ENCODE data around the gene DNAL1.

DNA sequence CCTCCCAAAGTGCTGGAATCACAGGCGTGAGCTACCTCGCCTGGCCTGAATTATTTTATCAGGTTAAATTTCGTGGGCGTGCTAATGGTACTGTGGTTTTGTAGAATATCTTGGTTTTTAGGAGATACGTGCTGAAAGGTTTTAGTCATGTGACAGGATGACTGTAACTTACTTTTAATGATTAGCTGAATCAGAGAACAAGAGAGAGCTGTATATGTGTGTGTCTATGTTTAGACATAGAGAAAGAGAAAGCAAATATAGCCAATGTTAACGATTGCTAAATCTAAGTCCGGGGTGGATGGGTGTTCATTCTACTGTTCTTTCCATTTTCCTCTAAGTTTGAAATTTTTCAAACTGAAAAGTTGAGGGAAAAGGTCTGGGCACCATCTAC is 78.6 kb downstream of the DNAL1 start:
- TF ChIP-seq ZFP36 (IDR thresholded peaks at IDR 0.05; ENCODE audit: borderline replicate concordance, partially characterized antibody) (no peak), HOXA7 (CRISPR knock-in tag; IDR thresholded peaks at IDR 0.05) (no peak), CHD2 (IDR thresholded peaks at IDR 0.05; ENCODE audit: low read length, partially characterized antibody) (no peak)
- TF ChIP-seq, protein P1, sequence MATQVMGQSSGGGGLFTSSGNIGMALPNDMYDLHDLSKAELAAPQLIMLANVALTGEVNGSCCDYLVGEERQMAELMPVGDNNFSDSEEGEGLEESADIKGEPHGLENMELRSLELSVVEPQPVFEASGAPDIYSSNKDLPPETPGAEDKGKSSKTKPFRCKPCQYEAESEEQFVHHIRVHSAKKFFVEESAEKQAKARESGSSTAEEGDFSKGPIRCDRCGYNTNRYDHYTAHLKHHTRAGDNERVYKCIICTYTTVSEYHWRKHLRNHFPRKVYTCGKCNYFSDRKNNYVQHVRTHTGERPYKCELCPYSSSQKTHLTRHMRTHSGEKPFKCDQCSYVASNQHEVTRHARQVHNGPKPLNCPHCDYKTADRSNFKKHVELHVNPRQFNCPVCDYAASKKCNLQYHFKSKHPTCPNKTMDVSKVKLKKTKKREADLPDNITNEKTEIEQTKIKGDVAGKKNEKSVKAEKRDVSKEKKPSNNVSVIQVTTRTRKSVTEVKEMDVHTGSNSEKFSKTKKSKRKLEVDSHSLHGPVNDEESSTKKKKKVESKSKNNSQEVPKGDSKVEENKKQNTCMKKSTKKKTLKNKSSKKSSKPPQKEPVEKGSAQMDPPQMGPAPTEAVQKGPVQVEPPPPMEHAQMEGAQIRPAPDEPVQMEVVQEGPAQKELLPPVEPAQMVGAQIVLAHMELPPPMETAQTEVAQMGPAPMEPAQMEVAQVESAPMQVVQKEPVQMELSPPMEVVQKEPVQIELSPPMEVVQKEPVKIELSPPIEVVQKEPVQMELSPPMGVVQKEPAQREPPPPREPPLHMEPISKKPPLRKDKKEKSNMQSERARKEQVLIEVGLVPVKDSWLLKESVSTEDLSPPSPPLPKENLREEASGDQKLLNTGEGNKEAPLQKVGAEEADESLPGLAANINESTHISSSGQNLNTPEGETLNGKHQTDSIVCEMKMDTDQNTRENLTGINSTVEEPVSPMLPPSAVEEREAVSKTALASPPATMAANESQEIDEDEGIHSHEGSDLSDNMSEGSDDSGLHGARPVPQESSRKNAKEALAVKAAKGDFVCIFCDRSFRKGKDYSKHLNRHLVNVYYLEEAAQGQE (IDR thresholded peaks at IDR 0.05), result no peak
- TF ChIP-seq, protein P2, sequence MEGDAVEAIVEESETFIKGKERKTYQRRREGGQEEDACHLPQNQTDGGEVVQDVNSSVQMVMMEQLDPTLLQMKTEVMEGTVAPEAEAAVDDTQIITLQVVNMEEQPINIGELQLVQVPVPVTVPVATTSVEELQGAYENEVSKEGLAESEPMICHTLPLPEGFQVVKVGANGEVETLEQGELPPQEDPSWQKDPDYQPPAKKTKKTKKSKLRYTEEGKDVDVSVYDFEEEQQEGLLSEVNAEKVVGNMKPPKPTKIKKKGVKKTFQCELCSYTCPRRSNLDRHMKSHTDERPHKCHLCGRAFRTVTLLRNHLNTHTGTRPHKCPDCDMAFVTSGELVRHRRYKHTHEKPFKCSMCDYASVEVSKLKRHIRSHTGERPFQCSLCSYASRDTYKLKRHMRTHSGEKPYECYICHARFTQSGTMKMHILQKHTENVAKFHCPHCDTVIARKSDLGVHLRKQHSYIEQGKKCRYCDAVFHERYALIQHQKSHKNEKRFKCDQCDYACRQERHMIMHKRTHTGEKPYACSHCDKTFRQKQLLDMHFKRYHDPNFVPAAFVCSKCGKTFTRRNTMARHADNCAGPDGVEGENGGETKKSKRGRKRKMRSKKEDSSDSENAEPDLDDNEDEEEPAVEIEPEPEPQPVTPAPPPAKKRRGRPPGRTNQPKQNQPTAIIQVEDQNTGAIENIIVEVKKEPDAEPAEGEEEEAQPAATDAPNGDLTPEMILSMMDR (IDR thresholded peaks at IDR 0.05), result no peak

Measured in A549 (cell line).